Stimulated activated CD4-positive, alpha-beta T cell treated with anti-CD3 and anti-CD28 coated beads, TNF-alpha, amount 100 ng/mL, for 48 hours (primary cell): ENCODE results near the gene PCSK5.

Experiments
- DNase-seq, 3 donors: peaks; one replicate each; pipeline ENCODE4 v3.0.0-alpha.2; 2020; ENCODE audit warnings: low read depth in 3 of 3

The PCSK5 gene

GRCh38 chr9:76082057-76082456, 191.6 kb downstream of the PCSK5 start:
- no peak for DNase-seq

- DNase-seq: no peak
Observed at GRCh38 chr9:76085596-76085995, 195.1 kb downstream of the PCSK5 start.

GRCh38 chr9:76086539-76086938, 196.1 kb downstream of the PCSK5 start:
- no peak for DNase-seq

GRCh38 chr9:76087976-76088375, 197.5 kb downstream of the PCSK5 start:
- DNase-seq: no peak

GRCh38 chr9:76090330-76090729, 199.9 kb downstream of the PCSK5 start:
- no peak for DNase-seq

- DNase-seq: no peak
Observed at GRCh38 chr9:76090909-76091308, 200.4 kb downstream of the PCSK5 start.

DNA sequence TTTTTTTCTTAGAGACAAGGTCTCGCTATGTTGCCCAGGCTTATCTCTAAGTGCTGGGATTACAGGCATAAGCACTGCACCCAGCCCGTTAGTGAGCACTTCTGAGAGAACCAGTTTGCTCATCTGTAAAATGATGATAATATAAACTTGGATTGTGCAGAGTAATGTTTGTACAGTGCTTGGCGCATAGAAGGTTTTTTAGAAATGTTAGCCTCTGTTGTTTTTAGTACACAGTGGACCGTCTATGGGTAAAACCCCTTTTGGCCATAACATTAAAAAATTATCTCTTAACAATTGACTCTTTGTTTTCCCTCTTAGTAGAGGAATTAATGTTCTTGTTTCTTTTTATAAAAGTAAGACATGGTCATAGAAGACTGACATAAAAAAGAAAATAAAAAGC, 202.1 kb downstream of the PCSK5 start:
- DNase-seq: no peak

DNA sequence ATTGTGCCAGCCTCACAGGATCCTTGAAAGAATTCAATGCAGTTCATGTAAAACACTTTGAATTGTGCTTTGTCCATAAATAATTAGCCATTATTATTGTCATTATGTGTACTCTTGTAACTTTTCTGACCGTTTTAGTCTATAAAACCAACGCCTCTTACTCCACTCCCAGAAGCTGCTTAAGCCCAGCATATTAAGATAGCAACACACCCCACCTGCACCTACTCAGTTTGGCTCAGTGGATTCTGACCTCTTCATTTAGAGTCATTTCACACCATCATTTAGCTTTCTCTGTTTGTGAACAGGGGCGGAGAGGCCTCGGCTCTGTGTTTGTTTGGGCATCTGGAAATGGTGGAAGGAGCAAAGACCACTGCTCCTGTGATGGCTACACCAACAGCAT, 205.1 kb downstream of the PCSK5 start:
- DNase-seq: no peak

DNA sequence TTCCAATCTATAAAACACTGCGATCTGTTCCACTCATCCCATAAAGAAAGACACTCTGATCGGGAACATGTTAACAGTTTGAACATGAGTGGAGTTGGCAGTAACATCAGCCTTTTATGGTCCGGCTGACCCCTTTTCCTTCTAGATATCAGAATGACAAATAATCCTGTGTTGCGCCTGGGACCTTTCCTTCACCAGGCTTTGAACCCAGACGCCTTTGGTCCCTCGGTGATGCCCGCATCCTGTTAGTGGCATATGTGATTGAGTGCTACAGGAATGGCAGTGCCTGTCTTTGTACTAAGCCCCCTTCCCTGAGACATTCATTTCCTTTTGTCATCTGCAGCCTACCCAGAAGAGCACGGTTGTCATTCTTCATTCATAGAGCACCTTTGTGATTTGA, 209.0 kb downstream of the PCSK5 start:
- DNase-seq: no peak

- DNase-seq: no peak
Observed at GRCh38 chr9:76101075-76101474, 210.6 kb downstream of the PCSK5 start.

DNA sequence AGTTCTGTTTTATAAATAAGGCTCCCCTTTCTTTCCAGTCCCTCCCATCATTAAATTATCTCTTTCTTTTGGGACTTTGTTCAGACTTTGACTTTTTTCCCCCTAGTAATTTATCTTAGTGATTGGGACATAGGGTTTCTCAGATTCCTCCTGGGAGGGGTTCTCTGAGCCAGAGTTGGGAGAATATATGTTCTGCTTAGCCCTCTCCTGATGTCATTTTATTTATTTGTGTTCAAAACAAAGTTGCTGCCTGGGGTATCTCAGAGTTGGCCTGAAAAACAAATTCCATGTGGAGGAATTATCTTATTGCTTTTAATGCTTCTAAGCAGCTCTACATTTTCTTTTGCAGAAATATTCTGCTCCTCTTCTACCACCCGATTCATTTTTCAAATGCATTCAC, 211.0 kb downstream of the PCSK5 start:
- DNase-seq: no peak

DNA sequence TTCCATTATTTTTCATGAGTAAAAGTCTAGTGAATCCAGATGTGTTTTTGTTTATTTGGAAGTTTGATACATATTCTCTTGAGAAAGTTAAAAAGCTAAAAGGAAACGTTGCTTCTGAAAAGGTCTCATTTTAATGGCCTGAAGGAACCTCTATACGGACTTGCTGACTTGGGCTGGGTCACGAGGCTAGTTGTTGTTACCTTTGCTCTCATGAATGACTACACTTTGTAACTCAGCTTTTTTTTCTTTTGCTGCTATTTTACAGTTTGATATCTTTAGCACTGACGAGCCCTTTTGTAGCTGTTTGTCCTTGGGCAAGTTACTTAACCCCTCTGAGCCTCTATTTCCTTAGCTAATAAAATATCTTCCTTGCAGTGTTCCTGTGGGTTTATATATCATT, 211.5 kb downstream of the PCSK5 start:
- DNase-seq: no peak

DNA sequence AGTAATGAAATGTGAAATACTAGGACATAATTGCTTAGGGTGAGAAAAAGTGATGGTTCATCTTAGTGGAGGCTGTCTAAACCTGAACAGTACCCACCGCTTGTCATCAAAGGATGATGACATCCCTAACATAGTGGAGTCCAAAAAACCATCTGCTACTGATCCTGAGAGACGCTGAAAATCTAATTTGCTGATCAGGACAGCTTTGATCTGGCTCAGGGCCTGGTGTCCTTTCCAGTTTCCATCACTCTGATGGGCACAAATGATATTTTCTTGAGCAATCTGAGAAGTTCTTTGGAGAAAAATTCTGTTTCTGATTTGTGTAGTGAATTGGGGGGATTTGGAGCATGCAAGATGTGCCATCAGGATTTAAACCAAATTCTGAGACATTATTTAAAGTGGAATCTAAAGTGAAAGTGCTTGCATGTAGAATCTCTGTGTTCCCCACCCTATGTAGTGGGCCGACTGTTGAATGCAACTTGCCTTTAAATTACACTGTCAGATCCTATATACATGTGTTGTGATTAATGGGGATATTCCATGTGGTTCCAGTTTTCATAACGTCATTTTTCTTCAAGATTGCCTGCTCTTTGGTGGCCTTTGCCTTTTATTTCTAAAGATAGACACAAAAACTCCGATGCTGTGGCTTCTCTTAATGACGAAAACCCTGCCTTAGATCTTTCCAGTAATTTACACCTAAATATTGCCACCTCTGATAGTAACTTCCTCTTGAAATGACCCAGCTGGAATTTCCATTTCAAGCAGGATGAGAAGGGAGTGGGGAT, 213.2 kb downstream of the PCSK5 start:
- DNase-seq: no peak

DNA sequence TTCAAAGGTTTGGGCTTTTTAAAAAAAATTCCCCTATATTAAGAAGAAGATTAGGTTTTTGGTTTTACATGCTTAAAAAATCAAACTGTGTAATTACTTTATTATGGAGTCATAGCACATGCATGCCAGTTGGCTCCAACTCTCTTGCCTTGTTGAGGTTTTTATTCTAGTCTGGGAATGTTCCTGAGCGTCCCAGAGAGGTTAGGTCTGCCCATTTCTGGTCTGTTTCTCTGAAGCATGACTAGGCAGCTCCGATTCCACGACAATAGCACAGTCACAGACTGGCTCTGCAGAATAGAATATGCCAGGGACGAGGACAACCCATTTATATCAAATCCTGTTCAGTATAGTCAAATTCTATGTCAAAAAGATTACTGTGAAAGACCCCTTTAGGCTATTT, 217.0 kb downstream of the PCSK5 start:
- no peak for DNase-seq

GRCh38 chr9:76109953-76110352, 219.5 kb downstream of the PCSK5 start:
- DNase-seq: no peak

DNA sequence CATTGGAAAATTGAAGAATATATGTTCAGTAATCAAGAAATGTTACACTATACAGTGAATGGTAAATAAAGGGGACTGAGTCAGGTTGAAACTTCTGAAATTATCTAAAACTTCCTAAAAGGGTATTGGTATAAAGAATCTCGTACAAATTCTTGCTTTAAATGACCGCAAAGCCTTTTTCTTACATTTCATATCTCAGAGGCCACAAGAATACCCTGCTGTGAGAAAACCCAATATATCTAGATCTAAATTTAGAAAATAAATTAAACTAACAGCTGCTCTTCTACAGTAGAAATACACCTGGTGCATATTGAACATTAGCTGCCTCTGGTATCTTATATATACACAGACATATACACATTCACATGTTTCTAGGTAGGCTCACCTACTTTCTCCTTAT, 221.7 kb downstream of the PCSK5 start:
- DNase-seq: no peak

DNA sequence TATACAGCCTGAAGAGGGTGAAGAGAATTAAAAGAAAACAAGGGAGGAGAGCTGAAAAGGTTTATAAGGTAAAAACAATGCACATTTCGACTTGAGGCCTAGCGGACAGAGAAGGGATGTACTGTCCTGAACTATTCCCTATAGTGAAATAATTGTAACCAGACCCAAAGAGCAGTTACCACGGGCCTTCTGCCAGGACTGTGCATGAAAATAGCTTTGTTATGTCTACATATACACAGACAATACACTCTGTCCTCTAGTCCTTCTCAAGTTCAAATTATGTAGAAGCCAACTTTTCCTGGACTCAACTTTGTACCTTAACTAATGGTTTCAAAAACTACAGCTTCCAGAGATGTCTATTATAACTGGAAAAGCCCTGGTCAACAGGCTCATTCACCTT, 223.7 kb downstream of the PCSK5 start:
- DNase-seq: no peak

DNA sequence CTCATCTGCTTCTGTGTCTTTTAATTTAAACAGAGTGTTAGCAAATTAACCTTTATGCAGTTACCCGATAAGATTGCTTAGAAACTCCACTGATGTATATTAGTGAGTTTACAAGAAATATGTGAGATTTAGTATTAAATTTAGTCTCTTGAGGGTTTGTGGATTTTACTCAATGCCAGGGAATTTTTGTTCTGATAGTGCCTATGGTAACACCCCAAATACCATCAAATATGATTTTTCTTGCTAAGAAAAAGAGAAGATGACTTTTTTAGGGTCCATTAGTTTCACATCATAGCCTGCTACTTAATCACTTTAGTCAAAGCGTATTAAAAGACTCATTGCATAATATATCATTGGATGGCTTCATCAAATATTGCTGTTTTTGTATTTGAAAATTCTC, 224.9 kb downstream of the PCSK5 start:
- no peak for DNase-seq

GRCh38 chr9:76115982-76116646, 225.6 kb downstream of the PCSK5 start:
- no peak for DNase-seq

DNA sequence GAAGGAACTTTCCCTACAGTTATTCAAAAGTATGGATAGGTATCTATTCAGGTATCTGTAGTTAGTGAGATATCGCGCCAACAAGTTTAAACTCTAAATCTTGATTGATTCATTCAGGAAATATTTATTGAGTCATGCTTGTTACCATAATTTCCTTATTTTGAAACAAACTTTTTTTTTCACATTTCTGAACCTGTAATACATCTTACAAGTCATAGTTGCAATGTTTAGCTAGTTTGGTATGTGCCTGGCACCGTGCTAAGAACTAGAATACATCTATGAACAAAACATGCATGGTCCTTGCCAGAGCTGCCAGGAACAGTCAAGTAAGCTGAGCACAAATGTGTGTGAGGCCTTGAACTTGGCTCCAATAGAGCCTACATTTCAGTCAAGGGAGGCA, 226.4 kb downstream of the PCSK5 start:
- DNase-seq: no peak

- DNase-seq: no peak
Observed at GRCh38 chr9:76127637-76128036, 237.2 kb downstream of the PCSK5 start.

GRCh38 chr9:76135902-76136301, 245.4 kb downstream of the PCSK5 start:
- DNase-seq: no peak

GRCh38 chr9:76136986-76137385, 246.5 kb downstream of the PCSK5 start:
- no peak for DNase-seq

GRCh38 chr9:76137931-76138330, 247.5 kb downstream of the PCSK5 start:
- no peak for DNase-seq
